GM12892 (cell line): ENCODE results near the gene CPPED1.

Experiments used
- POLR2A ChIP-seq: IDR thresholded peaks from 2 replicates; pipeline ENCODE4 v1.6.1; 2011; ENCODE audit warnings: low read depth, low read length, control low read depth
- TAF1 ChIP-seq: IDR thresholded peaks from 2 replicates; pipeline ENCODE4 v1.6.1; 2011; ENCODE audit warnings: low read depth, mild to moderate bottlenecking, control low read depth, low read length, borderline replicate concordance

GRCh38 chr16:12679660-12680272 lies 123.9 kb downstream of the CPPED1 start:
- TF ChIP-seq POLR2A (no peak), TAF1 (no peak)
